Activated T-helper 1 cell treated with anti-CD3 and anti-CD28 coated beads, Interleukin-2, amount 50 U/mL, for 16 hours (primary cell): ENCODE results near the gene NAGS.
"Not testable (repeated sequence)": the region's sequence is repeated elsewhere in the genome, so short reads cannot be mapped to it uniquely, and the experiment has no call there.

ENCODE experiments used
- DNase-seq, 2 donors: peaks; one replicate each; pipeline ENCODE4 v3.0.0-alpha.2; 2020; ENCODE audit warnings: low read depth in 1 of 2, low spot score in 1 of 2

The NAGS gene

GRCh38 chr17:43983515-43984411 is 20.7 kb upstream of the NAGS start:
- no peak for DNase-seq

DNA sequence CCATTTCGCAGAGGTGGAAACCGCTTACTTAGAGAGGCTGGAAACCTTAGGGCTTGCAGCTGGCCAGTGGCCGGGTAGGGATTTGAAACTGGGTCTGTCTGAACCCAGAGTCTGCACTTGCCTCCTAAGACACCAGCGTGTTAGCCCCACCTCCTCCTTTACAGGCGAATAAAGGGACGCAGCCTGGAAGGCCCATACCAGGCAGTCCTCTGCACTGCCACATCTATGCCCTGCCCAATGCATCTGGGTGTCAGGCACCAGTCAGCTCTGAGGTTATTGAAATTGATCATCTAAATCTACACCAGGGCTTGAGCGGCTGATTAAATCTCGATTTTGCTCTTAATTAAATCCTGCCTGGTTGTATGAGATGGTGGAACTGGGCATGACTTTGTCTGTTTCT is 19.9 kb upstream of the NAGS start:
- DNase-seq, result no peak

- DNase-seq, result no peak
Observed at GRCh38 chr17:43986225-43986981, 18.0 kb upstream of the NAGS start.

- DNase-seq, result no peak
Observed at GRCh38 chr17:43987131-43988021, 17.0 kb upstream of the NAGS start.

GRCh38 chr17:43988301-43988700 is 16.1 kb upstream of the NAGS start:
- DNase-seq, result no peak

DNA sequence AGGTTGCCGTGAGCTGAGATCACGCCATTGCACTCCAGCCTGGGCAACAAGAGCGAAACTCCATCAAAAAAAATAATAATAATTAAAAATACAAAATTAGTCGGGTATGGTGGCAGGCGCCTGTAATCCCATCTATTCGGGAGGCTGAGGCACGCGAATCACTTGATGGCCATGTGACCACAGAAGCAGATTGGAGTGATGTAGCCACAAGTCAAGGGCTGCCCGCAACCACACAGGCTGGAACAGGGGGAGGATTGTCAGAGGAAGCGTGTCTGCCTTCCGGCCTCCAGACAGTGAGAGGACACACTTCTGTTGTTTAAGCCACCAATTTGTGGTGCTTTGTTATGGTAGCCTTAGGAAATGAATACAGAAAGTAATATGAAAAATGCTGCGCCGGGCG is 11.8 kb upstream of the NAGS start:
- DNase-seq, result no peak

- peak; percentile 38 to 47 for DNase-seq
Observed at GRCh38 chr17:43994272-43995149, 9.9 kb upstream of the NAGS start.

GRCh38 chr17:43995150-43995471 is 9.3 kb upstream of the NAGS start:
- DNase-seq, result no peak

- DNase-seq, result not testable (repeated sequence)
Observed at GRCh38 chr17:43997180-43997579, 7.2 kb upstream of the NAGS start.

GRCh38 chr17:43998552-43998951 is 5.9 kb upstream of the NAGS start:
- no peak for DNase-seq

GRCh38 chr17:43999024-43999423 is 5.4 kb upstream of the NAGS start:
- no peak for DNase-seq

- no peak for DNase-seq
Observed at GRCh38 chr17:44000141-44000860, 4.1 kb upstream of the NAGS start.

DNA sequence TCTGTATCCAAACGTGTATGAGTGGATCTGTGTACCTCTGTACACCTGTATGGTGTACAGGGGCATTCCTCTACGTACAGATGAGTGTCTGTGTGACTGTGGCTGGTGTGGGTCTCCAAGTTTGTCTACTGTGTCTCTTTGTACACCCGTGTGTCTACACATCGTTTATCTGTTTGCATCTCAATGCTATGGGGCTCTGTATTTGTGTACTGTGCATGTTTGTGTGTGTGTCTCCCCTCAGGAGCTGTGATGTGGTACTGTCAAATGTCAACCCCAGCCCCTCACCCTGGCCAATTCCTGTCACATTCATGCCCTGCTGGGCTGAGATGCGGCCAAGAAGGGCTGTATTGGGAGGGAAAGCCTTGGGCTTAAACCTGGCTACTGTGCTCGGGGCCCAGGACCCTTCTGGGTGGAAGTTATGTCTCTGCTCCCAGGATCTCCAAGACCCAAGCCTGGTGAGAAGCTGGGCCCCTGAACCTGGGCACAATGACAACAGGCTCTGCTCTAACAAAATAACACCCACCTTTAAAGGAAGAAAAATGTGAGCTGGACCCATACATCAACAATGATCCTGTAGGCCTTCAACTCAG is 3.5 kb upstream of the NAGS start:
- no peak for DNase-seq

DNA sequence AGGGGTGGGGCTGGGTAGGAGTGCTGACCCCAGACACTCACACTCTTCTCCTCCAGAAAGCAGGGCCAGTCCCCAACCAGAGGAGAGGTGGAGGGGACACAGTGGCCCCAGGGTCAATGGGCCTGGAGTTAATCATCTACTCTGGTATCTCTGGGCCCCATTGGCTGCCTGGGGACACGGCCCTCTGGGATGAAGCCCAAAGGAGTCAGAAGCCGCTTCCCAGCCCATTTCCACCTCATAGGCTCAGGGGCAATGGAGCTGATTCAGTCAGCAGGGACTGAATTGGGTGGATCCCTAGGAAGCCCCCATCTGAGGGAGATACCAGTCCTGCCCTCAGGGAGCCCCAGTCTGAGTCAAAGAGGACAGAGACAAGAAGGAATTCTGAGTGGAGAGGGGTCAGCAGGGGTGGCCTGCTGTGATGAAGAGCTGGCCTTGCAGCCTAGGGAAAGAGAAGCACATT is 2.9 kb upstream of the NAGS start:
- DNase-seq, result no peak

DNA sequence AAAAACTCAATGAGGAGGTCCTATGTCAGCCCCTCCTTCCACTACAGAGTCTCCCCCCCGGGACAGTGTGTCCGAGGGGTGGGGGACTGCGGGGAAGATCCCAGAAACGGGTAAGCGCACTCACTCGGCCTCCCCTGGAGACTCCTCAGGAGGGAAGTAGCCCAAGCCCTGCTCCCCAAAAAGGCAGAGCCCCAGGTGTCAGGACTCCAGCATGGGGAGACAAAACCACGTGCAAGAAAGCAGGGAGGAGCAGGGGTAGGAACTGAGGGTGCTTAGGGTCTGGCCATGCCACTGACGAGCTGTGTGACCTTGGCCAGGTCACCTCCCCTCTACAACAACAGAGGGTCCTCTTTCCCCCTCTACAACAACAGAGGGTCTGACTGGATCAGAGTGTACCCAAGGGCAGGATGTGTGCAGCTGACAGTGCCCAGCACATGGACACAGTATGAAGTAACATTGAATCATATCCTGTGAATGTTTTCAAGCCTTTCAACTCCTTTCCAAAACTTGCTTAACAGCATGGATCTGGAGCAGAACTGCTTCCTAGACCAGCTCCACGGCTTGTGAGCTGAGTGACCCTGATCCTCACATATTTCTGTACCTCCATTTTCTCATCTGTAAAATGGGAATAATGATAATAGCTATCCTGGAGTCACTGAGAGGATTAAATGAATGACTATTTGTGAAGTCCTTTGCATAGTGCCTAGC is 2.1 kb upstream of the NAGS start:
- DNase-seq, result no peak

DNA sequence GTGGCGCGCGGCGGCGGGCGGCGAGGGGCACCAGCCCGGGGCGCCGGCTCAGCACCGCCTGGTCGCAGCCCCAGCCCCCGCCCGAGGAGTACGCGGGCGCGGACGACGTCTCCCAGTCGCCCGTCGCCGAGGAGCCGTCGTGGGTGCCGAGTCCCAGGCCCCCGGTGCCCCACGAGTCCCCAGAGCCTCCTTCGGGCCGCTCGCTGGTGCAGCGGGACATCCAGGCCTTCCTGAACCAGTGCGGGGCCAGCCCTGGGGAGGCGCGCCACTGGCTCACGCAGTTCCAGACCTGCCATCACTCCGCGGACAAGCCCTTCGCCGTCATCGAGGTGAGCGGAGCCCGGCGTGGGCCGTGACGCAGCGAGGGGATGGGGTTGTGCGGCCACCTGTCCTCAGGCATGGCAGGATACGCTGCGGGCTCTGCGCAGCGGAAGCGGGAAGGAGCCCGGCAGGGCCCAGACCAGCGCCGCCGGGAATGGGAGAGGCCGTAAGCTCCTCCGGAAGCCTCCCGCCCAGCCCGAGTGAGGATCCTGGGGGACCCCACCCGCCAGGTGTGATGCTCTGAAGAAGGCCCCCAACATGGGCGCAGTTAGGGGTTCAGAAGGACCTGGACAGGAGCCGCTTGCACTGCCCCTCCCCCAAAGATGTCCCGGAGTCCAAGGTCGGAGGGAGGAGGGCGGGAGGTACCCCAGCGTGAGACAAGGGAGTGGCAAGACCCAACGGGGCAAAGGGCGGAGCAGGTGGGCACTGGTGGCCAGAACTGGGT is 522 bp downstream of the NAGS start:
- DNase-seq, result no peak

DNA sequence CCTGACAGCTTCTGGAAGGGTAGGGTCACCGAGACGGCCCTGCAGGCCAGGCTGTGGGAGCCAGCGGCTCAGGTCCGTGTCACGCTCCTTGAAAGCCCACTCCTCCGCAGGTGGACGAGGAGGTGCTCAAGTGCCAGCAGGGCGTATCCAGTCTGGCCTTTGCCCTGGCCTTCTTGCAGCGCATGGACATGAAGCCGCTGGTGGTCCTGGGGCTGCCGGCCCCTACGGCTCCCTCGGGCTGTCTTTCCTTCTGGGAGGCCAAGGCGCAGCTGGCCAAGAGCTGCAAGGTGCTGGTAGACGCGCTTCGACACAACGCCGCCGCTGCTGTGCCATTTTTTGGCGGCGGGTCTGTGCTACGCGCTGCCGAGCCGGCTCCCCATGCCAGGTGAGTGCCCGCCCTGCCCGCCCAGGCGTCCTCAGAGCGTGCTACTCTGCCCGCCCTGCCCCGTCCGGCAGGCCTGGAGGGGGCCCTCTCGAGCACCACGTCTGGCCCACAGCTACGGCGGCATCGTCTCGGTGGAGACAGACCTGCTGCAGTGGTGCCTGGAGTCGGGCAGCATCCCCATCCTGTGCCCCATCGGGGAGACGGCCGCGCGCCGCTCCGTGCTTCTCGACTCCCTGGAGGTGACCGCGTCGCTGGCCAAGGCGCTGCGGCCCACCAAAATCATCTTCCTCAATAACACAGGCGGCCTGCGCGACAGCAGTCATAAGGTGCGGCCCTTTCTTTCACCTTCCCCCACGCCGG is 1.3 kb downstream of the NAGS start:
- DNase-seq, result peak in 1 of 2 donors; percentile 24
